Measurements from ENCODE around the gene OR1S2.
"Not testable (repeated sequence)": the region's sequence is repeated elsewhere in the genome, so short reads cannot be mapped to it uniquely, and the experiment has no call there.

Gene OR1S2, protein sequence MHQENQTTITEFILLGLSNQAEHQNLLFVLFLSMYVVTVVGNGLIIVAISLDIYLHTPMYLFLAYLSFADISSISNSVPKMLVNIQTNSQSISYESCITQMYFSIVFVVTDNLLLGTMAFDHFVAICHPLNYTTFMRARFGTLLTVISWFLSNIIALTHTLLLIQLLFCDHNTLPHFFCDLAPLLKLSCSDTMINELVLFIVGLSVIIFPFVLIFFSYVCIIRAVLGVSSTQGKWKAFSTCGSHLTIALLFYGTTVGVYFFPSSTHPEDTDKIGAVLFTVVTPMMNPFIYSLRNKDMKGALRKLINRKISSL

GRCh38 chr11:58204042-58204441 is at the start of gene OR1S2:
TSS of gene OR1S2 (minus strand) at chr11:58204142. CDS start at chr11:58204142, 0 bp downstream.
- DNase-seq: no peak

GRCh38 chr11:58243954-58244353 is 40.0 kb upstream of the OR1S2 start:
- no peak for DNase-seq

GRCh38 chr11:58227956-58228615 is 24.1 kb upstream of the OR1S2 start:
- DNase-seq: no peak

- DNase-seq: no peak
Observed at GRCh38 chr11:58222721-58223120, 18.8 kb upstream of the OR1S2 start.

DNA sequence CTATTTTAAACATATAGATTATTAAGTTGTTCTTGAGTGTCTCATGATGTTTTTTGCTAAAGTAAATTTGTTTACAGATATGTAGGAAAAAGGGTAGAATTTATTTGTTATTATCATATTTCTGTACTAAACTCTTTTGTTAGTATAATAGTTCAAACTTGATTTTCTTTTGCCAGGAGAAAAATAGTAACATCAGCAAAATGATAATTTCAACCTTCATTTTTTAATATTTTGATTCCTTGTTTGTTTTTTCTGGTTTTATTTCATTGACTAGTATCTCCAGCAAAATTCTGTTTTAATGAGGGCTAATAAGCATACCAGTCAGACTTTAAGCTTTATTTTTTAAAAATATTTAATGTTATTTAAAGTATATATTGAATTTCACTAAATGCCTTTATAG is 12.5 kb upstream of the OR1S2 start:
- no peak for DNase-seq

- DNase-seq: not testable (repeated sequence)
Observed at GRCh38 chr11:58212420-58212819, 8.5 kb upstream of the OR1S2 start, which contains the start of gene OR1S1. TSS of gene OR1S1 (plus strand) at chr11:58212720.

DNA sequence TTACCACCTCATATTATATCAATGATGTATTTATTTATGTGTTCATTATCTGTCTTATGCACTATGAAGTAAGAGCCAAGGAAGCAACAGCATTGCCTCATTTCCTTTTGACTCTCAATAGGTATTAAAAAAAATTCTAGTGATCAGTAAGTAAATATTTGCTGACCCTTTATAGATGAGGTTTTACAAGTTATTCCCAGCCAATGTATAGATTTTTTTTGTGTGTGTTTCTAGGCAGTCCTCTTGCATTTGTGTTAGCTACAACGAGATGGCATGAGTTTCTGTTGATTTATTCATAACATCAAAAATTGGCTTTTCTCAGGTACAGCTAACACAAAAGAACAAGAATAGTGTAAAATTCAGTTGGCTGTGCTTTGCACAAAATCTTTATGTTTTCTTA is 4.7 kb downstream of the OR1S2 start:
- DNase-seq: no peak

GRCh38 chr11:58195939-58196338 is 8.0 kb downstream of the OR1S2 start:
- DNase-seq: no peak

GRCh38 chr11:58193391-58193790 is 10.6 kb downstream of the OR1S2 start:
- no peak for DNase-seq

GRCh38 chr11:58192229-58192628 is 11.7 kb downstream of the OR1S2 start:
- no peak for DNase-seq

DNA sequence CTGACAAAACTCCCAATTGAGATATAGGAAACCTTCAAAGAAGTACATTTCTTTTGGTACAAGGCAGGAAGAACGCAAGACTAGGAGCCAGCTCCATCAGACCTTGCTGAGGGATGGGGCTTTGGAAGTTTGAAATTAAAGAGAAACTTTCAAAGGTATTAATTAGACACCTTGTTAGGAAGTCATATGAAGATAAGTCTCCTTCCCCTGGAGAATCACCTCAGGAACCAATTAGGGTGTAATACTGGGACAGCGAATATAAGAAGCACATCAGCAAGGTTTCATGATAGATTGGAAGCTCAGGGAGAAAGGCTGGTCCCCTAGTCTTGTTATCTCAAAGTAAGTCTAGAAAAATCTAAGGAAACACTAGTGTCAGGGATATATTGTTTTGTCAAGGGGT is 15.2 kb downstream of the OR1S2 start, which contains the start of gene OR9Q2:
Gene OR9Q2, plus strand, starts transcription at position 301 of the 400 bp plus-strand sequence. CDS start 1,421 bp downstream, outside the sequence.
- DNase-seq: no peak

DNA sequence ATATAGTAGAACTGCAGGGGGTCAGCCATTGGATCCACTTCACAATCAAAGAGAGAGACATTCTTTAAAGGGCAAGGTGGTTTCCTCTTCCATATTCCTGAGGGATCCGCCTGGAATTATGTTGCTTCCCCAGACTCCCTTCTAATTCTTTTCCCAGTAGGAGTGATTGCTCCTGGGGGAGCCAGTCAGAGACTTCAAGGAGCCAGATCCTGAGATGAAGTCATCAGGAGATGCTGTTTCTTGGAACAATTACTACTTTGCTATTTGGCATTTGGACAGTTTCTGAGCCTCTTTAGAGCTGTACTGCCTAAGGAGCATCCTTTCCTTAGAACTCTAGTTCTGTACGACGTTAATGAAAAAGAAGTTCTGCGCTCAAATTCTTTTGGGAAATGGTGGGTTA is 17.0 kb downstream of the OR1S2 start:
- DNase-seq: no peak

- DNase-seq: no peak
Observed at GRCh38 chr11:58179648-58180047, 24.3 kb downstream of the OR1S2 start.

DNA sequence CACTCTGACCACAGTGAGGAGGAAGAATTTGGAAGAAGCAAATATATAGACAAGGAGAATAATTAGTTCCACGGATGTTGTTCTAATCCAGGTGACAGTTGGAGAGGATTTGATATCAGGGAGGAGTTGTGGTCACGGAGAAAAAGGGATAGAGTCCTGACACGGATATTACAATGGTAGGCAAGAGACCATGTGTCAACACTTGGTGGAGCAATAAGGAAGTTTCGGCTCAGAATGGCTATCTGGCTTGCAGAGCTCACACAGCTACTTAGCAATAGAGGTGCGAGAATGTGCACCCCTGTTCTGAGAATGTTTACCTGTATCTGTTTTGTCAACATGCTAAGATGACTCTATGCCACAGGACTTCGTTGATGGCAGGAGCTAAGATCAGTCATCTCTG is 25.5 kb downstream of the OR1S2 start:
- no peak for DNase-seq

DNA sequence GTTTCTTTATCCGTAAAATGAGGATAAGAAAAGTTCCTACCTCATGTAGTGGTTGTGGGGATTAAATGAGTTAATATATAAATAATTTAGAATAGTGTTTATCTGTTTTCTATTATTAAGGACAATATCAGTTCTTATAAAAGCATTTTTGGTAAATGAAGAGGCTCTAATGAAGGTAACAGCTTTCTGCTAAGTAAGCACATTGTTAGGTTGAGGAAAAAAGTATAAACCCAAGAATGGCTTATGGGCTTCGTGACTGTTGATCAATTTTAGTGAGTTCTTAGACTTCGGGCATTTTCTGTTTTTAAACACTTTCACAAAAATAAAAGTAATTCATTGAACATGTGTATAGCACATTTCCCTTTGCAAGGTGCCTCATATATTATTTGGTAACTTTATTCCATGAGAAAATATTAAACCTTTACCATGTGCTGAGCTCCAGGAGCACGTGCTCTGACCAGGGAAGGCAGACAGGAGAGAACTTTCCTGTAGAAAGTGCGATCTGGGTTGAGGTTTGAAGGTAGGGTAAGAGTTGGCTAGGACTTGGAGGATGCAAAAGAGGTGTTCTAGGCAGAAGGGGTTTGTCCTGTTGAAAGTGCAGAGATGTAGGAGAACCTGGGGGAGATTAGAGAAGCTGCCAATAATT is 26.4 kb downstream of the OR1S2 start:
- no peak for DNase-seq

DNA sequence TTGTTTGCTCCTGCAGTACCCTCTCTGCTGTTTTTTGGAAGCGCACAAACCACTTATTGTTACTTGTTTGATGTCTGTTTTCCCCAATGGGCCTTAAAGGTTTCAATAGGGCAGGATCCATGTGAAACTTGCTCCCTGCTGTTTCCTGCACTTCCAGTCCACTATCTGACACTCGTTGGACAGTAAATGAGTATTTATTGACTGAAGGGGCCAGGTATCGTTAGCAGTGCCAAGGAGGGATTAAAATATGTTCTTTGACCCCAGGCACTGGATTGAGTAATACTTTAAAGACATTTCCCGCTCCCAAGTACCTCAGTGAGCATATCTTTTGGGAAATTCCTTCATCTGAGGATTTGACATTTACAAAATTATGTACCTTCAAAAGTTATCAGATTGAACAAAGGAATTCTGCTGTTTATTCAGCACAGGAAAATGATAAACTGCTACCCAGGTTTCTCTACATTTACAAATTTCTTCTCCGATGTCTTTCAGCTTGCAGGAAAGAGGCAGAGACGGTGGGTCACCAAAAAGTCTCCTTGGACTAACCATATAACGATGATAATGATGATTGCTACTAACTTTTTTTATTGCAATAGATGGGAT is 38.3 kb downstream of the OR1S2 start:
- DNase-seq: no peak

DNA sequence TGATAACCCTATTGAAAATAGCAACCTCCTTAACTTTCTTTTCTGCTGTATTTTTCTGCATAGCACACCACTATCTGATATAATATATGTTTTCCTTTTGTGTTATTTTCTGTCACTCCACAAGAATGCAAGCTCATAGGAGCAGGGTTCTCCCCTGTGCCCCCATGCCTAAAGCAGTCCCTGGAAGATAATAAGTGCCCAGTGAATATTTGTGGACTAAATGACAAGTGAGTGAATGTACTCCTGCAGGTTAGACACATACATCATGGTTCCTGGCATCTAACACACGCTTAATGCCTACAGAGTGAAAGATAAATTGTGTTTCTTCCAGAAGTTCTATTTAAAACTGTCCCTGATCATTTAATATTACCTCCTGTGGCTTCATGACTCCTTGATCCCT is 39.0 kb downstream of the OR1S2 start:
- no peak for DNase-seq

GRCh38 chr11:58164389-58164788 is 39.6 kb downstream of the OR1S2 start:
- no peak for DNase-seq

Data from MV-4-11 (cell line).